GM10248 (cell line): ENCODE measurements around the gene ABLIM2.

ENCODE experiments used
- CTCF ChIA-PET: fragments of 300-600 bp; sonication (Branson Sonifier 250); formaldehyde crosslinking; extraction: SDS; loops from one replicate; lab custom pipeline; 2021; ENCODE audit warnings: antibody characterized with exemption; lab: Yijun Ruan, JAX
- POLR2A ChIA-PET: fragments of 350-650 bp; sonication (Branson Sonifier 250); formaldehyde crosslinking; extraction: SDS; loops from one replicate; lab custom pipeline; 2020; ENCODE audit warnings: antibody characterized with exemption; lab: Yijun Ruan, JAX
- DNase-seq: peaks from one replicate; pipeline ENCODE4 v3.0.0; 2012; ENCODE audit errors: extremely low spot score
- CTCF ChIP-seq: IDR thresholded peaks from 2 replicates; pipeline ENCODE4 v1.5.1; 2012; ENCODE audit warnings: mild to moderate bottlenecking, low read depth; ENCODE audit errors: extremely low read depth, missing control alignments, control extremely low read depth

Gene ABLIM2

GRCh38 chr4:8044244-8044643 lies 114.4 kb downstream of the ABLIM2 start:
- TF ChIP-seq CTCF = no peak
- DNase-seq = no peak
- ChIA-PET POLR2A (no interaction called here), CTCF (no interaction called here)

GRCh38 chr4:8043596-8043995 lies 115.0 kb downstream of the ABLIM2 start:
- no peak for TF ChIP-seq CTCF
- ChIA-PET POLR2A (no interaction called here), CTCF (no interaction called here)
- no peak for DNase-seq

- DNase-seq = no peak
- TF ChIP-seq CTCF = no peak
- ChIA-PET POLR2A (no interaction called here), CTCF (no interaction called here)
These were observed 116.7 kb downstream of the ABLIM2 start for GRCh38 chr4:8041868-8042267.

GRCh38 chr4:8041172-8041571 lies 117.4 kb downstream of the ABLIM2 start:
- DNase-seq = no peak
- no peak for TF ChIP-seq CTCF
- POLR2A ChIA-PET = no interaction called here
- CTCF ChIA-PET = no interaction called here

GRCh38 chr4:8040607-8041006 lies 118.0 kb downstream of the ABLIM2 start:
- TF ChIP-seq CTCF = no peak
- POLR2A ChIA-PET = no interaction called here
- no peak for DNase-seq
- CTCF ChIA-PET = no interaction called here

- no peak for DNase-seq
- ChIA-PET CTCF (no interaction called here), POLR2A (no interaction called here)
- TF ChIP-seq CTCF = no peak
These were observed 118.8 kb downstream of the ABLIM2 start for GRCh38 chr4:8039853-8040252.

- no peak for DNase-seq
- no peak for TF ChIP-seq CTCF
- ChIA-PET POLR2A (no interaction called here), CTCF (no interaction called here)
These were observed 119.3 kb downstream of the ABLIM2 start for GRCh38 chr4:8039290-8039689.
